ENCODE data around the gene MESD.

The MESD gene

DNA sequence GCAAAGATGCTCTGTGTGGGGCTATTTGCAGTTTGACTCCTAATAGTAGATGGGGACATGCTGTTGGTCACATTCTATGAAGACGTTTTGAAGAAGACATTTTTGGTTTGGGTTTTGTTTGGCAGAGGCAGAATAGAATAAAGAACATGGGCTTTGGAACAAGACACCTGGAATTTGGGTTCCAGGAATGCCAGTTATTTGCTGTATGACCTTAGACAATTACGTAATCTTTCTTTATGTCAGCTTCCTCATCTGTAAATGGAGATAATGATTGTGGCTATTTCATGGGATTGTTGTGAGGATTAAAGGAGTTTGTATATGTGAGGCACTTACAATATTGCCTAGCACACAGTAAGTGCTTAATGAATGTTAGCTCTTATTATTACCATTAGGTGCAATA, 91.6 kb downstream of the MESD start:
- H3K27ac Mint-ChIP-seq, result no peak overlapping the region
- H3K36me3 Mint-ChIP-seq, result peaks cover 12% of the 10 kb centered on the region
- no peaks in the 10 kb centered on the region for H3K27me3 Mint-ChIP-seq
- H3K4me1 Mint-ChIP-seq, result no peaks in the 10 kb centered on the region
- H3K4me3 Mint-ChIP-seq, result no peak overlapping the region
- peaks cover 6% of the 10 kb centered on the region for H3K9me3 Mint-ChIP-seq
